ENCODE results near the gene KCNQ5.
"Not testable (repeated sequence)": the region's sequence is repeated elsewhere in the genome, so short reads cannot be mapped to it uniquely, and the experiment has no call there.

Gene KCNQ5

GRCh38 chr6:72959821-72960220 is 338.0 kb downstream of the KCNQ5 start:
- no peak for DNase-seq

- DNase-seq, result no peak
These were observed 342.1 kb downstream of the KCNQ5 start for GRCh38 chr6:72963946-72964345.

GRCh38 chr6:72966628-72967280 is 344.9 kb downstream of the KCNQ5 start:
- DNase-seq, result no peak

GRCh38 chr6:72967329-72967728 is 345.5 kb downstream of the KCNQ5 start:
- DNase-seq, result no peak

GRCh38 chr6:72968704-72969103 is 346.8 kb downstream of the KCNQ5 start:
- no peak for DNase-seq

GRCh38 chr6:72969666-72970065 is 347.8 kb downstream of the KCNQ5 start:
- DNase-seq, result no peak

- DNase-seq, result no peak
These were observed 350.7 kb downstream of the KCNQ5 start for GRCh38 chr6:72972579-72972978.

- DNase-seq, result no peak
These were observed 352.4 kb downstream of the KCNQ5 start for GRCh38 chr6:72974276-72974675.

- no peak for DNase-seq
These were observed 353.5 kb downstream of the KCNQ5 start for GRCh38 chr6:72975352-72975752.

- DNase-seq, result no peak
These were observed 354.6 kb downstream of the KCNQ5 start for GRCh38 chr6:72976484-72976883.

- DNase-seq, result no peak
These were observed 355.2 kb downstream of the KCNQ5 start for GRCh38 chr6:72977114-72977513.

- not testable (repeated sequence) for DNase-seq
These were observed 356.9 kb downstream of the KCNQ5 start for GRCh38 chr6:72978808-72979207.

GRCh38 chr6:72984189-72984831 is 362.4 kb downstream of the KCNQ5 start:
- DNase-seq, result not testable (repeated sequence)

GRCh38 chr6:72984981-72985665 is 363.3 kb downstream of the KCNQ5 start:
- DNase-seq, result no peak

- no peak for DNase-seq
These were observed 365.4 kb downstream of the KCNQ5 start for GRCh38 chr6:72987301-72987700.

GRCh38 chr6:72999995-73000394 is 378.1 kb downstream of the KCNQ5 start:
- DNase-seq, result no peak

GRCh38 chr6:73000460-73000859 is 378.6 kb downstream of the KCNQ5 start:
- DNase-seq, result no peak

- no peak for DNase-seq
These were observed 380.7 kb downstream of the KCNQ5 start for GRCh38 chr6:73002588-73002987.

- DNase-seq, result no peak
These were observed 381.4 kb downstream of the KCNQ5 start for GRCh38 chr6:73003302-73003701.

GRCh38 chr6:73004231-73004630 is 382.4 kb downstream of the KCNQ5 start:
- DNase-seq, result no peak

- no peak for DNase-seq
These were observed 383.0 kb downstream of the KCNQ5 start for GRCh38 chr6:73004861-73005260.

GRCh38 chr6:73006146-73006545 is 384.3 kb downstream of the KCNQ5 start:
- no peak for DNase-seq

- DNase-seq, result no peak
These were observed 390.1 kb downstream of the KCNQ5 start for GRCh38 chr6:73011945-73012344.

GRCh38 chr6:73017476-73017875 is 395.6 kb downstream of the KCNQ5 start:
- no peak for DNase-seq
